Testis (tissue), 3 donors: ENCODE data around the gene GMDS. TPM values are rescaled to one million over a fixed set of nuclear protein-coding genes. Genes with fewer than 3 reads are reported as not detected.

ENCODE experiments used
- DNase-seq: peaks from one replicate; pipeline ENCODE4 v3.0.0-alpha.2; 2019
- H3K27ac ChIP-seq, 2 donors: fragments of 200-600 bp; sonication (generic); one replicate each; pipeline ENCODE4 v1.5.1; 2019
- H3K27me3 ChIP-seq: fragments of 200-600 bp; sonication (generic); one replicate; pipeline ENCODE4 v1.5.1; 2019
- H3K36me3 ChIP-seq: fragments of 200-600 bp; sonication (generic); one replicate; pipeline ENCODE4 v1.5.1; 2017; ENCODE audit warnings: low read depth; ENCODE audit errors: missing control alignments
- H3K4me1 ChIP-seq: fragments of 200-600 bp; sonication (generic); one replicate; pipeline ENCODE4 v1.5.1; 2019
- H3K4me3 ChIP-seq, 2 donors: fragments of 200-600 bp; sonication (generic); one replicate each; pipeline ENCODE4 v1.5.1; 2017 to 2019
- H3K9me3 ChIP-seq: fragments of 200-600 bp; sonication (generic); one replicate; pipeline ENCODE4 v1.5.1; 2017
- POLR2A ChIP-seq: fragments of 450-650 bp; IDR thresholded peaks from one replicate; pipeline ENCODE4 v1.6.1; 2017; ENCODE audit warnings: antibody characterized with exemption, mild to moderate bottlenecking, moderate library complexity
- WGBS, 2 donors: methylation state at CpG; one replicate each; pipeline ENCODE4 v1.1.5; 2018; 5-methylcytosine and 5-hydroxymethylcytosine counted together
- intact Hi-C: fragments of 100-400 bp; cut with DNase I; formaldehyde crosslinking; loops from one replicate; pipeline ENCODE4 v1.15.1; 2023; ENCODE audit warnings: low total_unique reads
- polyA plus RNA-seq: library from polyadenylated mRNA; stranded (reverse); fragments of 350-450 nt; fragmentation: Illumina TruSeq; extraction: RNeasy Lipid Tissue Mini Kit (QIAGEN cat#74804); gene quantifications from one replicate; pipeline ENCODE4 v1.2.3, GENCODE V29; 2014; ENCODE audit warnings: low read depth, low replicate concordance; ENCODE audit not compliant: insufficient read depth
- total RNA-seq, 2 donors: library from RNA; depleted of rRNA; stranded (reverse); fragments of >200 nt; gene quantifications; one replicate each; pipeline ENCODE4 v1.2.3, GENCODE V29; 2016
- TF ChIP-seq, protein P1 (sequence below), 3 experiments: fragments of 450-650 bp in 2 of 3; fragments of 200-600 bp in 1 of 3; sonication (generic) in 1 of 3; IDR thresholded peaks; one replicate each; pipeline ENCODE4 v1.5.1; 2016 to 2019; ENCODE audit warnings: antibody characterized with exemption in 3 of 3, mild to moderate bottlenecking in 2 of 3, moderate library complexity in 1 of 3

The GMDS gene
- total and polyA plus RNA-seq, 3 donors from 2014 or later, result 19.6 to 31.1 (median 22.2) TPM

DNA sequence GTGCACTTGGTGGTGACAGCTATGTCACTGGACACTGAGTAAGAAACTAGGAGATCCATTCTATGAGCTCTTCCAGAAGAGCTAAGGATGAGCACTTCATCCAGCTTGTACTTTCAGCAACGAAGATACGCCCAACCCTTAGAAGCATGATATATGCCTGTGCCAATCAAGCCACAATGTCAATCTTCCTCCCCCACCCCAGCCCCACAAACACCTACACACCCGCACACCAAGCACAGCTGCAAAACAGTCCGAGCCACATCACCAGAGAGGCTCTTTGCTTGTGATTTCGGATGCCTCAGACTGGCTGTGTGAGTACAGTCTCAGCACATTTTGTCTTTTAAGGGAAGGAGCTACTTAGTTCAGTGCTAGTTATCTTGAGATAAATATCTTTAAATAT, 375.2 kb downstream of the GMDS start:
- Histone ChIP-seq H3K36me3 (no peaks in the 10 kb centered on the region), H3K9me3 (no peaks in the 10 kb centered on the region), H3K27me3 (no peaks in the 10 kb centered on the region), H3K27ac (no peak overlapping the region), H3K4me3 (no peak overlapping the region), H3K4me1 (no peaks in the 10 kb centered on the region)
- intact Hi-C loops, result no loop called here
- no peak for TF ChIP-seq POLR2A
- TF ChIP-seq, protein P1, sequence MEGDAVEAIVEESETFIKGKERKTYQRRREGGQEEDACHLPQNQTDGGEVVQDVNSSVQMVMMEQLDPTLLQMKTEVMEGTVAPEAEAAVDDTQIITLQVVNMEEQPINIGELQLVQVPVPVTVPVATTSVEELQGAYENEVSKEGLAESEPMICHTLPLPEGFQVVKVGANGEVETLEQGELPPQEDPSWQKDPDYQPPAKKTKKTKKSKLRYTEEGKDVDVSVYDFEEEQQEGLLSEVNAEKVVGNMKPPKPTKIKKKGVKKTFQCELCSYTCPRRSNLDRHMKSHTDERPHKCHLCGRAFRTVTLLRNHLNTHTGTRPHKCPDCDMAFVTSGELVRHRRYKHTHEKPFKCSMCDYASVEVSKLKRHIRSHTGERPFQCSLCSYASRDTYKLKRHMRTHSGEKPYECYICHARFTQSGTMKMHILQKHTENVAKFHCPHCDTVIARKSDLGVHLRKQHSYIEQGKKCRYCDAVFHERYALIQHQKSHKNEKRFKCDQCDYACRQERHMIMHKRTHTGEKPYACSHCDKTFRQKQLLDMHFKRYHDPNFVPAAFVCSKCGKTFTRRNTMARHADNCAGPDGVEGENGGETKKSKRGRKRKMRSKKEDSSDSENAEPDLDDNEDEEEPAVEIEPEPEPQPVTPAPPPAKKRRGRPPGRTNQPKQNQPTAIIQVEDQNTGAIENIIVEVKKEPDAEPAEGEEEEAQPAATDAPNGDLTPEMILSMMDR (IDR thresholded peaks at IDR 0.05), result no peak
- no peak for DNase-seq
- WGBS, 2 donors, result 83 to 92% methylated on average over 5 of the region's 5 CpGs

DNA sequence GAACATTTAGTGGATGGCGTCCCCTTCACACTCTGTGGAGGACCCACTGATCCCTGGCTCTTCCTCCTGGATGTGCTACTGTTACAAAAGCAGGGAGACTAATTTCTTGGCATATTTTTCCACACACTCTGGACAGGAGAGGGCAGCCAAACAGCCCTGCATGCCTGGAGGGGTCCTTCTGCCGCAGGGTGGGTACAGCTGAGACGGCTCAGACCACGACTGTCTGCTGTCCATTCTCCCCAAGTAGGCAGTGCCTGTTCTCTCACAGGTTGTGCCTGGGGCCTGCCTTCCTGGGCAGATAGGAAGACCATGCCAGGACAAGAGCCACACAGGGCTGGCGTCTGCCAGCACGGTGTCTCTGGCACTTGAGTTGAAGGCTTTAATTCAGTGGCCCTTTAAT, 375.6 kb downstream of the GMDS start:
- Histone ChIP-seq H3K27me3 (no peaks in the 10 kb centered on the region), H3K4me1 (no peaks in the 10 kb centered on the region), H3K9me3 (no peaks in the 10 kb centered on the region), H3K36me3 (no peaks in the 10 kb centered on the region), H3K27ac (no peak overlapping the region), H3K4me3 (no peak overlapping the region)
- TF ChIP-seq, protein P1 (IDR thresholded peaks at IDR 0.05), result no peak
- no peak for TF ChIP-seq POLR2A
- no peak for DNase-seq
- 81 to 88% methylated on average over 6 of the region's 6 CpGs for WGBS, 2 donors
- intact Hi-C loops, result no loop called here

DNA sequence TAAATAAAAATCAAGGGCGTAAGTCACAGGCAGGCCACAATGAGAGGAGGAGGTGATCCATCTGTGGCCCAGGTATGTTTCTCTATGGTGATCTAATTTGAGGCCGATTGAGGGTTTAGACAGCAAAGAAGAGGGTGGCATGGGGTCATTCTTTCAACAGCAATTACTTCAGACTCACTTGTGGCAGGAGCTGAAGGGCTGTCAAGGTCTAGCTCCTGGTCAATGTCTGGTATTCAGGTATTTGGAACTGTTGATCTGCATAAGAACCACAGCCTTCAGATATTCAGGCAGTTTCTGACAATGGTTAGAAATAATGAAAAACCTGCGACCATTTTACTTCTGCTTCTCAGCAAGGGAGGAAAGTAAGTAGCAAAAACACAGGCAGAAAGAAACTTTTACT, 376.1 kb downstream of the GMDS start:
- no peak overlapping the region for H3K27ac ChIP-seq
- no peaks in the 10 kb centered on the region for H3K4me1 ChIP-seq
- no peaks in the 10 kb centered on the region for H3K36me3 ChIP-seq
- no peaks in the 10 kb centered on the region for H3K27me3 ChIP-seq
- DNase-seq, result no peak
- WGBS, 2 donors, result 85 to 86% methylated on average over 3 of the region's 3 CpGs
- no peak overlapping the region for H3K4me3 ChIP-seq
- intact Hi-C loops, result no loop called here
- H3K9me3 ChIP-seq, result no peaks in the 10 kb centered on the region
- TF ChIP-seq, protein P1 (IDR thresholded peaks at IDR 0.05), result no peak

DNA sequence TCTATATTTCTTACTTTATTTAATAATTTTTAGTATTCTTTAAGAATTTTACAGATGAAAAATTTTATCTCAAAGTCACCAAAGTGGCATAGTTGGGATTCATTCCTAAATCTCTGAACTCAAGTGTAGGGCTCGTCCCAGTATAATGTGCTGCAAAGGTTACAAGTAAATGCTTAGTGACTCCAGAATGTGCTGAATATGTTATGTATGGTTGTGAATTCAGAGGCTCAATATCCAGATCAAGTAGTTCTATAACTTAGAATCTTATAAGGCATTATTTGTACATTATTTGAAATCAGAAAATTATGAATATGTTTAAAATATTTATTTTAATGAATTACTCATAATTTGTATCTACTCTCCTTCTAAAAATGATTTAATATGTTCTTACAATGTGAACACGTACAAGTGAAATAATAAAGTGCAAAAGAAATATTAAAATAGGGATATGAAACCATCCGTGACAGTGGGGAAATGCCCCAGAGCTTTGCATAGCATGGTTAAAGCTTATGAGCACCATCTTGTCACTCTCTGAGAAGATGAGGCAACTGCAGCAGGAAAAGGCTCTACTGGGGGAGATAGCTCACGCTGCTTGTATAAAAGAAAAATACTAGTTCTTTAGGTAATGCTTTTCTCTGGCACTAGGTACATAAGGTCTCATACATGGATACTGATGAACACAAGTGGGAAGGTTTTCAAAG, 376.7 kb downstream of the GMDS start:
- Histone ChIP-seq H3K4me3 (no peak overlapping the region), H3K36me3 (no peaks in the 10 kb centered on the region), H3K27ac (no peak overlapping the region), H3K9me3 (no peaks in the 10 kb centered on the region), H3K4me1 (no peaks in the 10 kb centered on the region), H3K27me3 (no peaks in the 10 kb centered on the region)
- no peak for DNase-seq
- WGBS, 2 donors, result 90 to 92% methylated on average over 4 of the region's 4 CpGs
- intact Hi-C loops, result no loop called here
- TF ChIP-seq, protein P1 (IDR thresholded peaks at IDR 0.05), result no peak
- no peak for TF ChIP-seq POLR2A

DNA sequence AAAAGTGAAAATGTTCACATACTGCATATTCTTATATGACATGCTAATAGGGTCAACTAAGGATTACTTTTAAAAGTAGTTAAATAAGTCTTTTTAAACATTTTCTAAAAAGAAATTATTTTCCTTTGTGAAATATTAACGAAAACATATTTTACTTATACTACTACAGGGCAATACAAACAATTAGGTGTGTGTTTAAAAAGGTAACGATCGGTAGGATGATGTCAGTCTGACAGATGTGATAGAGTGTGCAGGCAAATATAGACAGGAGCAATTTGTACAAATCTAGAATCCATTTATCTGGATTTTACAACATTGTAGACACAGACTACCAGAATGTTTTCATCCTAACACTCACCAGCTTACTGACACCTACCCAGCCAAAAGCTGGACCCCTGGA, 378.2 kb downstream of the GMDS start:
- TF ChIP-seq, protein P1 (IDR thresholded peaks at IDR 0.05), result no peak
- TF ChIP-seq POLR2A, result no peak
- WGBS, 2 donors, result 90 to 93% methylated on average over 3 of the region's 3 CpGs
- intact Hi-C loops, result no loop called here
- Histone ChIP-seq H3K27me3 (no peaks in the 10 kb centered on the region), H3K9me3 (no peaks in the 10 kb centered on the region), H3K4me1 (no peaks in the 10 kb centered on the region), H3K4me3 (no peak overlapping the region), H3K36me3 (no peaks in the 10 kb centered on the region), H3K27ac (no peak overlapping the region)
- DNase-seq, result no peak
